Tibial artery (tissue), 4 donors: ENCODE results near the gene SLC5A6.

Source experiments
- DNase-seq, 2 donors: peaks; one replicate each; pipeline ENCODE4 v3.0.0-alpha.2; 2019
- H3K27ac ChIP-seq, 2 donors: fragments of 200-600 bp; sonication (generic) in 1 of 2; 1 replicate in 1 of 2; 2 replicates in 1 of 2; pipeline ENCODE4 v1.5.1; 2018 to 2019; ENCODE audit warnings: mild to moderate bottlenecking in 1 of 2
- H3K27me3 ChIP-seq, 2 donors: fragments of 200-600 bp; sonication (generic) in 1 of 2; one replicate each; pipeline versions ENCODE4 v1.5.1 to v1.6.0; 2016 to 2019
- H3K36me3 ChIP-seq, 3 donors: fragments of 200-600 bp; sonication (generic) in 2 of 3; one replicate each; pipeline ENCODE4 v1.5.1; 2016 to 2019; ENCODE audit warnings: mild to moderate bottlenecking in 2 of 3
- H3K4me1 ChIP-seq, 4 donors: fragments of 200-600 bp; sonication (generic) in 2 of 4; 1 replicate in 3 of 4; 2 replicates in 1 of 4; pipeline ENCODE4 v1.5.1; 2016 to 2019
- H3K4me3 ChIP-seq, 2 donors: fragments of 200-600 bp; sonication (generic) in 1 of 2; 1 replicate in 1 of 2; 2 replicates in 1 of 2; pipeline ENCODE4 v1.5.1; 2018 to 2019; ENCODE audit warnings: mild to moderate bottlenecking in 2 of 2
- H3K9me3 ChIP-seq, 3 donors: fragments of 200-600 bp; sonication (generic) in 1 of 3; one replicate each; pipeline ENCODE4 v1.5.1; 2016 to 2019
- CTCF ChIP-seq, 2 experiments: fragments of 200-600 bp in 1 of 2; fragments of 450-650 bp in 1 of 2; IDR thresholded peaks; one replicate each; pipeline ENCODE4 v1.5.1; 2017 to 2019; ENCODE audit warnings: antibody characterized with exemption in 2 of 2, mild to moderate bottlenecking in 1 of 2, moderate library complexity in 1 of 2
- intact Hi-C: fragments of 100-400 bp; cut with DNase I; formaldehyde crosslinking; loops from one replicate; pipeline ENCODE4 v1.15.0; 2023; ENCODE audit warnings: low total_unique reads

The SLC5A6 gene

GRCh38 chr2:27247893-27248292 is 35.8 kb upstream of the SLC5A6 start:
- Histone ChIP-seq H3K36me3 (peaks cover 10 to 23% (median 19%) of the 10 kb centered on the region in 3 donors), H3K27ac (no peak overlapping the region), H3K4me1 (peaks cover 0 to 16% (median 3%) of the 10 kb centered on the region in 4 donors), H3K27me3 (no peaks in the 10 kb centered on the region), H3K4me3 (no peak overlapping the region), H3K9me3 (no peaks in the 10 kb centered on the region)
- no peak for TF ChIP-seq CTCF (IDR thresholded peaks at IDR 0.05)
- intact Hi-C loops, result no loop called here
- no peak for DNase-seq

GRCh38 chr2:27245626-27246025 is 33.6 kb upstream of the SLC5A6 start:
- H3K4me3 ChIP-seq, result no peak overlapping the region
- H3K27me3 ChIP-seq, result no peaks in the 10 kb centered on the region
- TF ChIP-seq CTCF (IDR thresholded peaks at IDR 0.05), result no peak
- peaks cover 0 to 16% (median 3%) of the 10 kb centered on the region in 4 donors for H3K4me1 ChIP-seq
- H3K9me3 ChIP-seq, result no peaks in the 10 kb centered on the region
- H3K27ac ChIP-seq, result no peak overlapping the region
- intact Hi-C loops, result no loop called here
- peaks cover 30 to 45% (median 42%) of the 10 kb centered on the region in 3 donors for H3K36me3 ChIP-seq
- DNase-seq, result no peak

GRCh38 chr2:27245116-27245515 is 33.0 kb upstream of the SLC5A6 start:
- no peak overlapping the region for H3K4me3 ChIP-seq
- H3K27ac ChIP-seq, result no peak overlapping the region
- no peak for TF ChIP-seq CTCF (IDR thresholded peaks at IDR 0.05)
- H3K9me3 ChIP-seq, result no peaks in the 10 kb centered on the region
- DNase-seq, result no peak
- no peaks in the 10 kb centered on the region for H3K27me3 ChIP-seq
- H3K4me1 ChIP-seq, result peaks cover 0 to 14% (median 3%) of the 10 kb centered on the region in 4 donors
- peaks cover 33 to 50% (median 47%) of the 10 kb centered on the region in 3 donors for H3K36me3 ChIP-seq
- intact Hi-C loops, result no loop called here

- intact Hi-C loops, result no loop called here
- peaks cover 45 to 66% (median 62%) of the 10 kb centered on the region in 3 donors for H3K36me3 ChIP-seq
- no peaks in the 10 kb centered on the region for H3K27me3 ChIP-seq
- H3K9me3 ChIP-seq, result no peaks in the 10 kb centered on the region
- no peak for DNase-seq
- no peak overlapping the region for H3K27ac ChIP-seq
- H3K4me3 ChIP-seq, result no peak overlapping the region
- no peaks in the 10 kb centered on the region for H3K4me1 ChIP-seq
- TF ChIP-seq CTCF (IDR thresholded peaks at IDR 0.05), result no peak
Measured at GRCh38 chr2:27243391-27244130, 31.5 kb upstream of the SLC5A6 start.

- intact Hi-C loops, result no loop called here
- TF ChIP-seq CTCF (IDR thresholded peaks at IDR 0.05), result no peak
- Histone ChIP-seq H3K4me1 (no peaks in the 10 kb centered on the region), H3K9me3 (no peaks in the 10 kb centered on the region), H3K27me3 (no peaks in the 10 kb centered on the region), H3K36me3 (peaks cover 55 to 76% (median 72%) of the 10 kb centered on the region in 3 donors), H3K4me3 (no peak overlapping the region), H3K27ac (no peak overlapping the region)
- no peak for DNase-seq
Measured at GRCh38 chr2:27242614-27242951, 30.5 kb upstream of the SLC5A6 start.
